Measurements from ENCODE around the gene PLXNA2. TPM values are rescaled to one million over a fixed set of nuclear protein-coding genes. Genes with fewer than 3 reads are reported as not detected.

PLXNA2 gene
- total and polyA plus RNA-seq, 2 of the 13 experiments (the other 11 are each of a cell fraction or from before 2014, with no cell fraction given): 1.1 to 2.1 TPM

- TF ChIP-seq ZBED4 (CRISPR knock-in tag; IDR thresholded peaks at IDR 0.05; ENCODE audit: borderline replicate concordance): no peak
- TF ChIP-seq ZNF292 (CRISPR knock-in tag; IDR thresholded peaks at IDR 0.05; ENCODE audit: borderline replicate concordance, low read depth): no peak
- no peak for TF ChIP-seq PHB2 (IDR thresholded peaks at IDR 0.05; ENCODE audit: partially characterized antibody)
- TF ChIP-seq RERE (CRISPR knock-in tag; IDR thresholded peaks at IDR 0.05; ENCODE audit: low read depth): no peak
- TF ChIP-seq ZNF720 (CRISPR knock-in tag; IDR thresholded peaks at IDR 0.05): no peak
- peak; percentile 47; the same call in 1 of the 2 replicates for TF ChIP-seq TBX2 (CRISPR knock-in tag; IDR thresholded peaks at IDR 0.05; ENCODE audit: borderline replicate concordance)
- TF ChIP-seq ZFP36 (IDR thresholded peaks at IDR 0.05; ENCODE audit: borderline replicate concordance, low read depth, low read length, partially characterized antibody): no peak
- no peak for TF ChIP-seq ZNF329 (CRISPR knock-in tag; IDR thresholded peaks at IDR 0.05; ENCODE audit: low read depth)
- TF ChIP-seq RAD21 (CRISPR knock-in tag; IDR thresholded peaks at IDR 0.05): no peak
- peak; percentile 35 for TF ChIP-seq TEAD3 (CRISPR knock-in tag; optimal IDR thresholded peaks at IDR 0.05; ENCODE audit: borderline replicate concordance)
- no peak for TF ChIP-seq ZNF367 (CRISPR knock-in tag; IDR thresholded peaks at IDR 0.05; ENCODE audit: borderline replicate concordance)
- 0 out of 2 replicates have a peak, but pooled peaks have one; percentile 44 for TF ChIP-seq GFI1 (CRISPR knock-in tag; IDR thresholded peaks at IDR 0.05; ENCODE audit: borderline replicate concordance)
- TF ChIP-seq ZNF644 (CRISPR knock-in tag; IDR thresholded peaks at IDR 0.05; ENCODE audit: low read depth): peak; percentile 93
- no peak for TF ChIP-seq ZNF354B (CRISPR knock-in tag; IDR thresholded peaks at IDR 0.05)
- peak; percentile 66; the same call in 1 of the 2 replicates for TF ChIP-seq ZNF710 (CRISPR knock-in tag; IDR thresholded peaks at IDR 0.05; ENCODE audit: borderline replicate concordance)
- TF ChIP-seq ETS1 (CRISPR knock-in tag; IDR thresholded peaks at IDR 0.05): no peak
- no peak for TF ChIP-seq SRSF4 (IDR thresholded peaks at IDR 0.05; ENCODE audit: low read depth, low read length, poor library complexity, severe bottlenecking)
- no peak for TF ChIP-seq MTA1 (CRISPR knock-in tag; IDR thresholded peaks at IDR 0.05; ENCODE audit: borderline replicate concordance)
Observed at GRCh38 chr1:208163539-208163938, 80.6 kb downstream of the PLXNA2 start (continued).

Data from HepG2 (cell line).